HG03103 (cell line): Measurements from ENCODE around the gene ABCA7.

ENCODE experiments used
- ATAC-seq: cut with Tn5 transposase; IDR thresholded peaks from one replicate; pipeline ENCODE4 v1.9.1; 2021; ENCODE audit warnings: low read depth; ENCODE audit not compliant: unreplicated experiment

Gene ABCA7

DNA sequence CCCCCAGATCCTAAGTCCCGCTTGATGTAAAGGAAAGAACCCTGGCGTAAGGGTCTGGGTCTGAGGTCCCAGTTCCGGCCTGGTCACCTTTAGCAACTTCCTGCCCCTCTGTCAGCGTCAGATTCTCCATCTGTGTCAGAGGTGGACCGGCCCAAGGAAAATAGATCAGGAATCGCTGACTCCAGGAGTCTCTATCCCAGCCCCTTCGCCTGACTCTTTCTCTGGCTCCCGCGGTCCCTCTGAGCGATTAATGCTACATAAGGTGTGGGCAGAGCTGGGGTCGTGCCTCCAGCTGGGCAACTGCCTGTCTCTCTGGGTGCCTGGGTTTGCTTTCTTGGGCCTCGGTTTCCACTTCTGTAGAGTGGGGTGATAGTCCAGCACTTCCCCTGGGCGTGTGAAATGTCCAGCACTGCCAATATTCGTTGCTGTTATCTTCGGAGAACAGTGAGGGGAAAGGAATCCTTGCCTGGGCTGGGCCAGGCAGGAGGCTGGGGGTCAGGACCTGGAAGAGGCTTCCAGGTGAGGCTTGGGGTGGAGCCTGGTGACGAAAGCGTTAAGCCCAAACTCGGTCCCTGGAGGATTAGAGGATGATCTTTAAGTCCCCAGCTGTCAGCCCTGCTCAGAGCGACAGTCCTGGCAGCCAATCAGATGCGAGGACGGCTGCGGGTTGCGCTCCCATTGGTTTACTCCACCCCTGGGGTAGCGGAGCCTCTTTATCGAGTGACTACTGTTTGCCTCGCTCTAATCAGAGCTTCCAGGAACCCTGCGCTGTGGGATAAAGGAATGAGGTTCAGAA is 767 bp downstream of the ABCA7 start:
- peak; percentile 33 for ATAC-seq

- no peak for ATAC-seq
These were observed 1.4 kb downstream of the ABCA7 start for GRCh38 chr19:1041272-1041834.

- ATAC-seq = no peak
These were observed 2.2 kb downstream of the ABCA7 start for GRCh38 chr19:1041835-1042685.

DNA sequence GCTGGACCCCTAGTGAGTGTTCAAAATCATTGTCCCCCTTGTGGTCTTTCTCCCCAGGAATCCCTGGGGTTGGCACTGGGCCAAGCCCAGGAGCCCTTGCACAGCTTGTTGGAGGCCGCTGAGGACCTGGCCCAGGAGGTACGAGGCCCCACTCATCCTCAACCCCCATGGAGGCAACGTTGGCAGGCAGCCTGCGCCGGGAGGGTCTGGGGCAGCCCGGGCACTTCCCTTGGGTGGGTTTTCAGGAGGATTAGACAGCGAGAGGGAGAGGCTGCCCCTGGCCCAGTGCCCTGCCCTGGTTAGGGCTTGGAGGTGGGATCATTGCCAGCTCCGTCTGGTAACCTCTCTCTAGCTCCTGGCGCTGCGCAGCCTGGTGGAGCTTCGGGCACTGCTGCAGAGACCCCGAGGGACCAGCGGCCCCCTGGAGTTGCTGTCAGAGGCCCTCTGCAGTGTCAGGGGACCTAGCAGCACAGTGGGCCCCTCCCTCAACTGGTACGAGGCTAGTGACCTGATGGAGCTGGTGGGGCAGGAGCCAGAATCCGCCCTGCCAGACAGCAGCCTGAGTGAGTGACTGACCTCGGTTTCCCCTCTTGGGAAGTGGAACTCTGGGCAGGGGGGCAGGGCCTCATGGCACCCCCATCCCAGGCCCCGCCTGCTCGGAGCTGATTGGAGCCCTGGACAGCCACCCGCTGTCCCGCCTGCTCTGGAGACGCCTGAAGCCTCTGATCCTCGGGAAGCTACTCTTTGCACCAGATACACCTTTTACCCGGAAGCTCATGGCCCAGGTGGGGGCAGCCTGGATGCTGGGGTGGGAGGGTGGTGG is 3.0 kb downstream of the ABCA7 start:
- no peak for ATAC-seq

GRCh38 chr19:1045247-1045603 is 5.3 kb downstream of the ABCA7 start:
- no peak for ATAC-seq

- ATAC-seq = no peak
These were observed 6.3 kb downstream of the ABCA7 start for GRCh38 chr19:1046117-1046626.

GRCh38 chr19:1046836-1047695 is 7.2 kb downstream of the ABCA7 start:
- ATAC-seq = no peak

GRCh38 chr19:1047696-1048147 is 7.8 kb downstream of the ABCA7 start:
- ATAC-seq = no peak

GRCh38 chr19:1049106-1049505 is 9.2 kb downstream of the ABCA7 start:
- ATAC-seq = no peak

DNA sequence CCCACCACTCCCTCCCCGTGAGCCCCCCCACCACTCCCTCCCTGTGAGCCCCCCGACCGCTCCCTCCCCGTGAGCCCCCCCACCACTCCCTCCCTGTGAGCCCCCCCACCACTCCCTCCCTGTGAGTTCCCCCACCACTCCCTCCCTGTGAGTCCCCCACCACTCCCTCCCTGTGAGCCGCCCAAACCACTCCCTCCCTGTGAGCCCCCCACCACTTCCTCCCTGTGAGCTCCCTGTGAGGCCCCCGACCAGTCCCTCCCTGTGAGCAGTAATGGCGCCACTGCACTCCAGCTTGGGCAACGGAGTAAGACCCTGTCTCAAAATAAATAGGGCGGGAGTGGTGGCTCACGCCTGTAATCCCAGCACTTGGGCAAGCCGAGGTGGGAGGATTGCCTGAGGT is 9.9 kb downstream of the ABCA7 start:
- ATAC-seq = no peak

- no peak for ATAC-seq
These were observed 11.3 kb downstream of the ABCA7 start for GRCh38 chr19:1050989-1051788.

GRCh38 chr19:1051791-1052190 is 11.9 kb downstream of the ABCA7 start:
- ATAC-seq = no peak

DNA sequence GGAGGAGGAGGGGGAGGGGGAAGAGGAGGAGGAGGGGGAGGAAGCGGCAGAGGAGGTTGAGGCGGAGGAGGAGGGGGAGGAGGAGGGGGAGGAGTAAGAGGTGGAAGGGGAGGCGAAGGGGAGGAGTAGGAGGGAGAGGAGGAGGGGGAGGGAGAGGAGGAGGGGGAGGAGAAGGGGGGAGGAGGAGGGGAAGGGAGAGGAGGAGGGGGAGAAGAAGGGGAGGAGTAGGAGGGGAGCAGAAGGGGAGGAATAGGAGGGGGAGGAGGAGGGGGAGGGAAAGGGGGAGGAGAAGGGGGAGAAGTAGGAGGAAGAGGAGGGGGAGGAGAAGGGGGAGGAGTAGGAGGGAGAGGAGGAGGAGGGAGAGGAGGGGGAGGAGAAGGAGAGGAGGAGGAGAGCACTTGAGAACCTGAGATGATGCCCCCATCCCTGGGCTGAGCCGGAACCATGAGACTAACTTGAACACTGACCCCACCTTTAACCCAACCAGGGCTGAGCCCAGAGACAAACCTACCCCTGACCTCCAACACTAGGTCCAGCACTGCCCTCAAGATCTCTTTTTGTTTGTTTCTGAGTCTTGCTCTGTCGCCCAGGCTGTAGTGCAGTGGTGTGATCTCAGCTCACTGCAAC is 12.6 kb downstream of the ABCA7 start:
- no peak for ATAC-seq

DNA sequence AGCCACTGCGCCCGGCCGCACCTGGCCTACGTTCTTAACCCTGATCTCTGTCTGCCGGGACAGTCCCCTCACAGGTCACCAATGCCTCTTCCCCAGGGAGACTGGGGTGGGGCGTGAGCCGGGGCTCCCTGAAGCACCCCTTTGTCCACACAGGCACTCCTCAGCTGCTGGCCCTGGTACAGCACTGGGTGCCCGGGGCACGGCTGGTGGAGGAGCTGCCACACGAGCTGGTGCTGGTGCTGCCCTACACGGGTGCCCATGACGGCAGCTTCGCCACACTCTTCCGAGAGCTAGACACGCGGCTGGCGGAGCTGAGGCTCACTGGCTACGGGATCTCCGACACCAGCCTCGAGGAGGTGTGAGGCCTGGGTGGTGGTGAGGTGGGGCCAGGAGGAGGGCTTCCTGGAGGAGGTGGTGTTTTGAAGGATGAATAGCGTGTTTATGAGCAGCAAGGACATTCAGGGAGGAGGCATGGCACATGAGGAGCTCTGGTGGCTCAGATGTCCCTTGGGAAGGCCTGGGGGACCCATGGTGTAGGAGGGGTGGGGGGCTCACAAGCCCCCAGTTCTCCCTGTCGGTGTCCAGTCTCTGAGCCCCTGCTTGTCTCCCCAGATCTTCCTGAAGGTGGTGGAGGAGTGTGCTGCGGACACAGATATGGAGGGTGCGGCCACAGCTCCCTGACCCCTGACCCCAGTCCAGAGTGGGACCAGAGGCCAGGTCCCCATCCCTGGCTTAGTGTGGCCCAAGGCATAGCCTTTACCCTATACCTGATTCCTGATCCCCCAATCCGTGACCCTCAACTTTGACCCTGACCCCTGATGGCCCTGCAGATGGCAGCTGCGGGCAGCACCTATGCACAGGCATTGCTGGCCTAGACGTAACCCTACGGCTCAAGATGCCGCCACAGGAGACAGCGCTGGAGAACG is 13.5 kb downstream of the ABCA7 start:
- ATAC-seq = no peak

DNA sequence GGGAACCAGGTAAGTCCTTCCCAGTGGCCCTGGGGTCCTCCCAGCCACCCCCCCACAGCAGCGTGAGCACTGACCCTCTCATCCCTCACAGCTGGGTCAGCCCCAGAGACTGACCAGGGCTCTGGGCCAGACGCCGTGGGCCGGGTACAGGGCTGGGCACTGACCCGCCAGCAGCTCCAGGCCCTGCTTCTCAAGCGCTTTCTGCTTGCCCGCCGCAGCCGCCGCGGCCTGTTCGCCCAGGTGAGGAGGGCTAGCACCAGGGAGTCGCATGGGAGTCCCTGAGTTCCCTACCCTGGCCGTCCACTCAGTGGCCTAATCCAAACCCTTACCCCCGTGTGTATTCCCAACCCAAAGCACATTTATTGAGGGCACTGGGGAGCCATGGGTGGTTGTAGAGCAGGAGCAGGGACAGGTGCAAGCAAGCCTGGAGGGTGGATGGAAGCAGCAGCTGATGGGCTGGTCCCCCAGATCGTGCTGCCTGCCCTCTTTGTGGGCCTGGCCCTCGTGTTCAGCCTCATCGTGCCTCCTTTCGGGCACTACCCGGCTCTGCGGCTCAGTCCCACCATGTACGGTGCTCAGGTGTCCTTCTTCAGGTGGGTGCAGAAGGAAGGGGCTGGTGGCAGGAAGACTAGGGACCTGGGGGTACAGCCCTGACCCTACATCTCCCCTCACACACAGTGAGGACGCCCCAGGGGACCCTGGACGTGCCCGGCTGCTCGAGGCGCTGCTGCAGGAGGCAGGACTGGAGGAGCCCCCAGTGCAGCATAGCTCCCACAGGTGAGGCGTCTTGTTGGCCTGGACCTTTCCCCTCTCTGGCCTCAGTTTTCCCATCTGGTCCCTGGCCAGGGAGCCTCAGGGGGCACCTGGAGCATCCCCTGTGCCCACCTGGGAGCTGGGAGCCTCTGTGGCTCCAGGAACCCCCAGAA is 14.5 kb downstream of the ABCA7 start:
- ATAC-seq = no peak

GRCh38 chr19:1055028-1055425 is 15.1 kb downstream of the ABCA7 start:
- ATAC-seq = no peak
